ENCODE measurements around the gene SH3TC1. TPM values are rescaled to one million over a fixed set of nuclear protein-coding genes. Genes with fewer than 3 reads are reported as not detected.

SH3TC1 gene
- total and polyA plus RNA-seq, 10 of the 15 experiments (the other 5 are each of a cell fraction or from before 2014, with no cell fraction given): 0.19 to 47.0 (median 18.4) TPM

DNA sequence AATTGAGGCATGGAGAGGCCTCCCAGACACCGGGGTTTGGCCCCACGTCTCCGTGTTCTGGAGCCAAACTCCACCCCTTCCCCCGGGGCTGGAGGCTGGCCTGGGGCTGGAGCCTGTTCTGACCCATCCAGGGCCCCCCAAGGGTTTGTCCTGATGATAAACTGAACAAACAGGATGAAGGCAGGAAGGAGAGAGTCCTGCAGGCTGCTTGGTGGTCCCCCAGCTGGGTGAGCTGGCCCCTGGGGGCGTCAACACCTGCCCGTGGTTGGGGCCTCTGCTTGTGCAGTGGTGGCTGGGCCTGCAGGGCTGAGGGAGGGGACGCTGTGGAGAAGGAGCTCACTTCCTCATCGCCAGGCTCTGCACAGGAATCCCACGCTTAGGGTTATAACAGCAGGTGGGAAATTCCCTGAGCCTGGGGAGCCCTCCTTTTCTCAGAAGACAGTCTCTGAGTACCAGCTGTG, 2.3 kb downstream of the SH3TC1 start (continued):
- TF ChIP-seq, protein P1, sequence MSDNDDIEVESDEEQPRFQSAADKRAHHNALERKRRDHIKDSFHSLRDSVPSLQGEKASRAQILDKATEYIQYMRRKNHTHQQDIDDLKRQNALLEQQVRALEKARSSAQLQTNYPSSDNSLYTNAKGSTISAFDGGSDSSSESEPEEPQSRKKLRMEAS (IDR thresholded peaks at IDR 0.05; ENCODE audit: low read depth, low read length): no peak; the same call in 1 of the 2 replicates
- TF ChIP-seq LARP7 (IDR thresholded peaks at IDR 0.05) (peak; percentile 71), IKZF2 (IDR thresholded peaks at IDR 0.05) (peak in 1 of 2 experiments; percentile 43; a peak in 3 of 4 replicates), TBL1XR1 (IDR thresholded peaks at IDR 0.05; ENCODE audit: low read depth, low read length) (0 out of 2 replicates have a peak, but pooled peaks have one; percentile 13), NFIC (IDR thresholded peaks at IDR 0.05; ENCODE audit: low read depth, low read length) (no peak), GABPA (IDR thresholded peaks at IDR 0.05; ENCODE audit: low read depth) (no peak), KLF5 (IDR thresholded peaks at IDR 0.05; ENCODE audit: partially characterized antibody) (no peak), RBBP5 (conservative IDR thresholded peaks at IDR 0.05) (no peak), GATAD2B (conservative IDR thresholded peaks at IDR 0.05; ENCODE audit: low read depth) (peak; percentile 81), NR2F1 (conservative IDR thresholded peaks at IDR 0.05) (0 out of 2 replicates have a peak, but pooled peaks have one; percentile 12), YBX1 (IDR thresholded peaks at IDR 0.05) (no peak), ZSCAN29 (IDR thresholded peaks at IDR 0.05) (no peak), SMC3 (IDR thresholded peaks at IDR 0.05; ENCODE audit: borderline replicate concordance, low read length) (no peak; the same call in 1 of the 2 replicates), WRNIP1 (IDR thresholded peaks at IDR 0.05; ENCODE audit: borderline replicate concordance, low read depth, low read length) (no peak), IKZF1 (conservative IDR thresholded peaks at IDR 0.05) (peak; percentile 57), JUND (IDR thresholded peaks at IDR 0.05; ENCODE audit: low read depth, low read length) (no peak), ATF7 (IDR thresholded peaks at IDR 0.05; ENCODE audit: low read depth) (0 out of 2 replicates have a peak, but pooled peaks have one; percentile 15), PAX5 (IDR thresholded peaks at IDR 0.05; ENCODE audit: borderline replicate concordance, low read depth, low read length) (no peak), POLR2AphosphoS5 (IDR thresholded peaks at IDR 0.05; ENCODE audit: low read length) (peak; percentile 54; the same call in 1 of the 2 replicates), IRF4 (IDR thresholded peaks at IDR 0.05; ENCODE audit: low read depth, low read length) (0 out of 2 replicates have a peak, but pooled peaks have one; percentile 10), CEBPB (IDR thresholded peaks at IDR 0.05; ENCODE audit: borderline replicate concordance in 1 of 2, low read depth in 2 of 2, low read length in 2 of 2) (no peak), HDGF (IDR thresholded peaks at IDR 0.05) (no peak; the same call in 1 of the 2 replicates), CEBPZ (IDR thresholded peaks at IDR 0.05; ENCODE audit: low read depth, low read length) (no peak), MTA2 (IDR thresholded peaks at IDR 0.05; ENCODE audit: low read depth) (0 out of 2 replicates have a peak, but pooled peaks have one; percentile 42), CBFB (IDR thresholded peaks at IDR 0.05; ENCODE audit: low read depth) (no peak)
- TF ChIP-seq, protein P2, sequence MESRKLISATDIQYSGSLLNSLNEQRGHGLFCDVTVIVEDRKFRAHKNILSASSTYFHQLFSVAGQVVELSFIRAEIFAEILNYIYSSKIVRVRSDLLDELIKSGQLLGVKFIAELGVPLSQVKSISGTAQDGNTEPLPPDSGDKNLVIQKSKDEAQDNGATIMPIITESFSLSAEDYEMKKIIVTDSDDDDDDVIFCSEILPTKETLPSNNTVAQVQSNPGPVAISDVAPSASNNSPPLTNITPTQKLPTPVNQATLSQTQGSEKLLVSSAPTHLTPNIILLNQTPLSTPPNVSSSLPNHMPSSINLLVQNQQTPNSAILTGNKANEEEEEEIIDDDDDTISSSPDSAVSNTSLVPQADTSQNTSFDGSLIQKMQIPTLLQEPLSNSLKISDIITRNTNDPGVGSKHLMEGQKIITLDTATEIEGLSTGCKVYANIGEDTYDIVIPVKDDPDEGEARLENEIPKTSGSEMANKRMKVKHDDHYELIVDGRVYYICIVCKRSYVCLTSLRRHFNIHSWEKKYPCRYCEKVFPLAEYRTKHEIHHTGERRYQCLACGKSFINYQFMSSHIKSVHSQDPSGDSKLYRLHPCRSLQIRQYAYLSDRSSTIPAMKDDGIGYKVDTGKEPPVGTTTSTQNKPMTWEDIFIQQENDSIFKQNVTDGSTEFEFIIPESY (IDR thresholded peaks at IDR 0.05): no peak
- TF ChIP-seq, protein P3, sequence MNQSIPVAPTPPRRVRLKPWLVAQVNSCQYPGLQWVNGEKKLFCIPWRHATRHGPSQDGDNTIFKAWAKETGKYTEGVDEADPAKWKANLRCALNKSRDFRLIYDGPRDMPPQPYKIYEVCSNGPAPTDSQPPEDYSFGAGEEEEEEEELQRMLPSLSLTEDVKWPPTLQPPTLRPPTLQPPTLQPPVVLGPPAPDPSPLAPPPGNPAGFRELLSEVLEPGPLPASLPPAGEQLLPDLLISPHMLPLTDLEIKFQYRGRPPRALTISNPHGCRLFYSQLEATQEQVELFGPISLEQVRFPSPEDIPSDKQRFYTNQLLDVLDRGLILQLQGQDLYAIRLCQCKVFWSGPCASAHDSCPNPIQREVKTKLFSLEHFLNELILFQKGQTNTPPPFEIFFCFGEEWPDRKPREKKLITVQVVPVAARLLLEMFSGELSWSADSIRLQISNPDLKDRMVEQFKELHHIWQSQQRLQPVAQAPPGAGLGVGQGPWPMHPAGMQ (IDR thresholded peaks at IDR 0.05; ENCODE audit: borderline replicate concordance): no peak

Measured in GM12878 (cell line).